KMS-11 (cell line): ENCODE data around the gene SDK2.

Experiments
- H2AFZ ChIP-seq: fragments of 200-600 bp; sonication (generic); 2 replicates; pipeline ENCODE4 v1.6.1; 2016; ENCODE audit warnings: antibody characterized with exemption, mixed run types, low read depth
- H3K27ac ChIP-seq: fragments of 200-600 bp; sonication (generic); 2 replicates; pipeline ENCODE4 v1.6.1; 2016; ENCODE audit warnings: mild to moderate bottlenecking, mixed run types
- H3K27me3 ChIP-seq: fragments of 200-600 bp; sonication (generic); 2 replicates; pipeline ENCODE4 v1.6.1; 2017; ENCODE audit warnings: mild to moderate bottlenecking, low read depth, mixed run types, moderate library complexity; ENCODE audit not compliant: insufficient read depth
- H3K36me3 ChIP-seq: fragments of 200-600 bp; sonication (generic); 2 replicates; pipeline ENCODE4 v1.6.1; 2017; ENCODE audit warnings: mild to moderate bottlenecking, mixed run types; ENCODE audit not compliant: insufficient read depth
- H3K4me1 ChIP-seq: fragments of 200-600 bp; sonication (generic); 2 replicates; pipeline ENCODE4 v1.6.1; 2016; ENCODE audit warnings: mild to moderate bottlenecking, low read depth, mixed run types; ENCODE audit not compliant: poor library complexity, severe bottlenecking
- H3K4me2 ChIP-seq: fragments of 200-600 bp; sonication (generic); 2 replicates; pipeline ENCODE4 v1.7.0; 2016; ENCODE audit warnings: mild to moderate bottlenecking, mixed run types
- H3K4me3 ChIP-seq: fragments of 200-600 bp; sonication (generic); IDR thresholded peaks from 2 replicates; pipeline ENCODE4 v1.6.1; 2017; ENCODE audit warnings: low read depth, low read length, mixed read lengths; ENCODE audit not compliant: insufficient read depth
- H3K79me2 ChIP-seq: fragments of 200-600 bp; sonication (generic); 2 replicates; pipeline ENCODE4 v1.6.1; 2016; ENCODE audit warnings: low read depth, mixed run types; ENCODE audit not compliant: insufficient read depth
- H3K9ac ChIP-seq: fragments of 200-600 bp; sonication (generic); 2 replicates; pipeline ENCODE4 v1.6.1; 2016; ENCODE audit warnings: mild to moderate bottlenecking, mixed run types
- H4K20me1 ChIP-seq: fragments of 200-600 bp; sonication (generic); 2 replicates; pipeline ENCODE4 v1.6.1; 2016; ENCODE audit warnings: mild to moderate bottlenecking, mixed run types; ENCODE audit not compliant: insufficient read depth
- CTCF ChIP-seq: fragments of 200-600 bp; sonication (generic); conservative IDR thresholded peaks from 2 replicates; pipeline ENCODE4 v1.6.1; 2017; ENCODE audit warnings: low read depth, mild to moderate bottlenecking, antibody characterized with exemption, low read length, moderate library complexity, mixed read lengths

The SDK2 gene

GRCh38 chr17:73493956-73494926 lies 150.0 kb downstream of the SDK2 start:
- no peak overlapping the region for H2AFZ ChIP-seq
- H3K27me3 ChIP-seq, result peaks cover 93% of the 10 kb centered on the region
- H3K27ac ChIP-seq, result no peak overlapping the region
- no peak for TF ChIP-seq CTCF
- no peak overlapping the region for H3K4me2 ChIP-seq
- H3K4me3 ChIP-seq, result no peak overlapping the region
- no peak overlapping the region for H3K9ac ChIP-seq
- no peaks in the 10 kb centered on the region for H3K4me1 ChIP-seq
- H3K36me3 ChIP-seq, result no peaks in the 10 kb centered on the region
- H3K79me2 ChIP-seq, result no peaks in the 10 kb centered on the region
- no peaks in the 10 kb centered on the region for H4K20me1 ChIP-seq

DNA sequence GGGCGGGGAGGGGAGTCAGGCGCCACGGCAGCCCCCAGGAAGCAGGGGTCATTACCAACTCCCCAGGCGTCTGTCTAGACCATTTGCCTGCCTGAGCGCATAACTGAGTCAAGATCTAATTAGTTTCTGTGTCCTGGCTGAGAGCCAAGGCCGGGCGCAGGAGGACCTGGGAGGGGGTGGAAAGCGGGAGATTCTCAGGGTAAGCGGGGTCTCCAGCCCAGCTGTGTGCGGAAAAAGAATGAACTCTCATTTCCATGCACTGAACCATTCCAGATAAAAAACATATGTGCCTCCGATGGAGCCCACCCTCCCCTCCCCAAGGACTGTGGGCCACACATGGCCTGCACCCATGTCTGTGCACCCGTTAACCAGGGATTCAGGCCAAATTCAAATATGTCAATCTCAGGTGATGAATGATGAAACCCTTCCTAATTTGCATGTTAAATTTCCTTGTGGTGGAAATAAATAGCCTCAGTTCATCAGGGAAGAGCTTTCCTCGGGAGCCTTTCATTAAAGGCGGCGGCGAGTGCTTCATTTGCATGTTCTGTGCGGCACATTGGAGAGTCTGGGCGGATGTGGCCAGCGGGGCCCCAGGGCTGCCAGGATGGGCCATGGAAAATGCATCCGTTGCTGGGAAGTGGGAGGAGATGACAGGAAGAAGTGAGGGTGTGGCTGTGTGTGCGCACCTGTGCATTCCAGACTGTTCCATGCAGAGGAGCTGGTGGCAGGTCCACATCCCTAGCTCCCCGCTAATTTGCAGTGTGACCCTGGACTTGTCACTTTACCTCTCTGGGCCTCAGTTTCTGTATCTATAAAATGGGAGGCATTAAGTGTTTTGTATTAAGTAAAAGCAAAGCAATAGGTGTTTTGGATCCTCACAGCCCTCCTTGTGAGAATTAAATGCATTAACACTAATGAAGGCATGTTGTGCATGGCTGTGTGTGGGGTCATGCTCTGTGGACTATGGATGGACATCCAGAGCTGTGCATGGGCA lies 151.1 kb downstream of the SDK2 start:
- Histone ChIP-seq H3K79me2 (no peaks in the 10 kb centered on the region), H4K20me1 (no peaks in the 10 kb centered on the region), H3K9ac (no peak overlapping the region), H3K4me2 (no peak overlapping the region), H3K27ac (no peak overlapping the region), H3K4me3 (no peak overlapping the region), H3K4me1 (no peaks in the 10 kb centered on the region), H3K36me3 (no peaks in the 10 kb centered on the region), H3K27me3 (peaks cover 93% of the 10 kb centered on the region), H2AFZ (no peak overlapping the region)
- TF ChIP-seq CTCF, result no peak

GRCh38 chr17:73492125-73492820 lies 152.0 kb downstream of the SDK2 start:
- H3K4me2 ChIP-seq, result no peak overlapping the region

More at GRCh38 chr17:73492125-73492820, 152.0 kb downstream of the SDK2 start:
- H3K27me3 ChIP-seq, result peaks cover 90% of the 10 kb centered on the region
- H2AFZ ChIP-seq, result no peak overlapping the region
- H3K4me3 ChIP-seq, result no peak overlapping the region
- H4K20me1 ChIP-seq, result no peaks in the 10 kb centered on the region
- H3K9ac ChIP-seq, result no peak overlapping the region
- H3K4me1 ChIP-seq, result no peaks in the 10 kb centered on the region
- no peak for TF ChIP-seq CTCF
- H3K79me2 ChIP-seq, result no peaks in the 10 kb centered on the region
- no peaks in the 10 kb centered on the region for H3K36me3 ChIP-seq
- no peak overlapping the region for H3K27ac ChIP-seq
